Gastrocnemius medialis (tissue), 4 donors: ENCODE measurements around the gene DNAJC18. TPM values are rescaled to one million over a fixed set of nuclear protein-coding genes. Genes with fewer than 3 reads are reported as not detected.

ENCODE experiments used
- ATAC-seq, 2 donors: fragments of 150-250 bp; one replicate each; pipeline ENCODE4 v1.9.1; 2016
- DNase-seq, 2 donors: peaks; one replicate each; pipeline ENCODE4 v3.0.0-alpha.2; 2019
- H3K27ac ChIP-seq, 4 donors: fragments of 200-600 bp; sonication (generic); 1 replicate in 1 of 4; 2 replicates in 3 of 4; pipeline ENCODE4 v1.5.1; 2016 to 2018; ENCODE audit warnings: mild to moderate bottlenecking in 2 of 4, moderate library complexity in 1 of 4
- H3K27me3 ChIP-seq, 3 donors: fragments of 200-600 bp; sonication (generic) in 2 of 3; 1 replicate in 1 of 3; 2 replicates in 2 of 3; pipeline versions ENCODE4 v1.5.1 to v1.6.0; 2016 to 2019; ENCODE audit warnings: mild to moderate bottlenecking in 1 of 3, moderate library complexity in 1 of 3
- H3K36me3 ChIP-seq, 2 donors: fragments of 200-600 bp; sonication (generic) in 1 of 2; one replicate each; pipeline ENCODE4 v1.5.1; 2017 to 2018
- H3K4me1 ChIP-seq, 2 donors: fragments of 200-600 bp; sonication (generic) in 1 of 2; one replicate each; pipeline ENCODE4 v1.5.1; 2016 to 2017; ENCODE audit warnings: mild to moderate bottlenecking in 2 of 2
- H3K4me3 ChIP-seq, 4 donors: fragments of 200-600 bp; sonication (generic) in 3 of 4; 1 replicate in 1 of 4; 2 replicates in 3 of 4; pipeline ENCODE4 v1.5.1; 2016 to 2019; ENCODE audit warnings: mild to moderate bottlenecking in 2 of 4
- H3K9me3 ChIP-seq, 3 donors: fragments of 200-600 bp; sonication (generic) in 2 of 3; 1 replicate in 1 of 3; 2 replicates in 2 of 3; pipeline ENCODE4 v1.5.1; 2016 to 2019
- CTCF ChIP-seq, 5 experiments: fragments of 450-650 bp in 3 of 5; fragments of 200-600 bp in 2 of 5; sonication (generic) in 2 of 5; IDR thresholded peaks in 4 of 5; conservative IDR thresholded peaks in 1 of 5; 1 replicate in 4 of 5; 2 replicates in 1 of 5; pipeline ENCODE4 v1.5.1; 2016 to 2019; ENCODE audit warnings: antibody characterized with exemption in 5 of 5, mild to moderate bottlenecking in 3 of 5, moderate library complexity in 3 of 5
- POLR2A ChIP-seq, 2 donors: fragments of 450-650 bp; IDR thresholded peaks; one replicate each; pipeline ENCODE4 v1.6.1; 2017; ENCODE audit warnings: antibody characterized with exemption in 2 of 2, mild to moderate bottlenecking in 2 of 2, moderate library complexity in 2 of 2
- in situ Hi-C, 4 donors: fragments of 200-750 bp; cut with MboI; loops; one replicate each; pipeline versions ENCODE4 v1.15.0 to v1.8.0; 2017; ENCODE audit warnings: low sequenced_read_pairs in 4 of 4
- intact Hi-C: fragments of 100-400 bp; cut with DNase I; formaldehyde crosslinking; loops from one replicate; pipeline ENCODE4 v1.15.1; 2023; ENCODE audit warnings: low total_unique reads
- total RNA-seq, 4 donors: library from RNA; depleted of rRNA; stranded (reverse); fragments of >200 nt; gene quantifications; one replicate each; pipeline versions ENCODE4 v1.1.0 to v1.2.3, GENCODE V29; 2016

Gene DNAJC18
- total RNA-seq, 4 donors from 2014 or later: 5.1 to 21.7 (median 13.3) TPM

- Histone ChIP-seq H3K4me1 (peaks cover 37 to 44% of the 10 kb centered on the region in 2 donors), H3K36me3 (no peaks in the 10 kb centered on the region), H3K9me3 (no peaks in the 10 kb centered on the region), H3K4me3 (peak overlapping the region; percentile 67 to 84 (median 72)), H3K27me3 (no peaks in the 10 kb centered on the region), H3K27ac (peak overlapping the region; percentile 99 to 100 (median 100))
- TF ChIP-seq CTCF (IDR thresholded peaks at IDR 0.05 in 4 of 5, conservative IDR thresholded peaks at IDR 0.05 in 1 of 5): no peak
- peak; percentile 77 to 87 for TF ChIP-seq POLR2A (IDR thresholded peaks at IDR 0.05)
- peak; percentile 64 to 65 for ATAC-seq
- intact Hi-C loops: loop anchor here (2.0 kb wide), 2 partner anchors 53 to 643 kb away; partner anchors contain the start of gene CTNNA1
- peak; percentile 83 to 93 for DNase-seq
- in situ Hi-C loops: no loop called here
Measured at GRCh38 chr5:139395844-139396640, 43.3 kb downstream of the DNAJC18 start.

GRCh38 chr5:139394654-139395566, 44.4 kb downstream of the DNAJC18 start, which contains the start of gene PROB1:
TSS of gene PROB1 (minus strand) at chr5:139395104. CDS start at chr5:139395081, 23 bp downstream.
- peak; percentile 57 to 71 for ATAC-seq
- H3K27ac ChIP-seq: peak within 1 kb of the TSS; percentile 99 to 100 (median 100)
- H3K9me3 ChIP-seq: no peaks in the 10 kb centered on the region
- in situ Hi-C loops: no loop called here
- no peaks in the 10 kb centered on the region for H3K27me3 ChIP-seq
- TF ChIP-seq CTCF (IDR thresholded peaks at IDR 0.05 in 4 of 5, conservative IDR thresholded peaks at IDR 0.05 in 1 of 5): no peak
- TF ChIP-seq POLR2A (IDR thresholded peaks at IDR 0.05): peak; percentile 89 to 90
- peak; percentile 71 to 88 for DNase-seq
- H3K4me3 ChIP-seq: peak within 1 kb of the TSS; percentile 67 to 84 (median 72)
- peaks cover 37 to 53% of the 10 kb centered on the region in 2 donors for H3K4me1 ChIP-seq
- intact Hi-C loops: loop anchor here (1.0 to 5.0 kb wide), 4 partner anchors 52 to 1773 kb away; partner anchors contain the start of gene CTNNA1
- no peaks in the 10 kb centered on the region for H3K36me3 ChIP-seq

GRCh38 chr5:139394123-139394653, 45.1 kb downstream of the DNAJC18 start:
- Histone ChIP-seq H3K27ac (peak overlapping the region; percentile 99 to 100 (median 100)), H3K4me1 (peaks cover 37 to 59% of the 10 kb centered on the region in 2 donors), H3K9me3 (no peaks in the 10 kb centered on the region), H3K36me3 (no peaks in the 10 kb centered on the region), H3K27me3 (no peaks in the 10 kb centered on the region), H3K4me3 (peak overlapping the region; percentile 67 to 84 (median 72))
- ATAC-seq (peak; percentile 27 to 40), DNase-seq (peak; percentile 64 to 86)
- in situ Hi-C loops: no loop called here
- TF ChIP-seq CTCF (IDR thresholded peaks at IDR 0.05 in 4 of 5, conservative IDR thresholded peaks at IDR 0.05 in 1 of 5) (peak; percentile 39 to 82 (median 60)), POLR2A (IDR thresholded peaks at IDR 0.05) (no peak)
- intact Hi-C loops: loop anchor here (1.0 to 5.0 kb wide), 4 partner anchors 51 to 1772 kb away; partner anchors contain the start of gene CTNNA1

GRCh38 chr5:139393497-139394122, 45.7 kb downstream of the DNAJC18 start:
- H3K27ac ChIP-seq: peak overlapping the region; percentile 99 to 100 (median 100)
- DNase-seq: no peak
- peak overlapping the region; percentile 67 to 84 (median 72) for H3K4me3 ChIP-seq
- H3K9me3 ChIP-seq: no peaks in the 10 kb centered on the region
- TF ChIP-seq CTCF (IDR thresholded peaks at IDR 0.05 in 4 of 5, conservative IDR thresholded peaks at IDR 0.05 in 1 of 5) (no peak), POLR2A (IDR thresholded peaks at IDR 0.05) (no peak)
- no peaks in the 10 kb centered on the region for H3K36me3 ChIP-seq
- no peak for ATAC-seq
- in situ Hi-C loops: no loop called here
- H3K4me1 ChIP-seq: peaks cover 37 to 59% of the 10 kb centered on the region in 2 donors
- no peaks in the 10 kb centered on the region for H3K27me3 ChIP-seq
- intact Hi-C loops: loop anchor here (1.0 to 5.0 kb wide), 4 partner anchors 51 to 1771 kb away; partner anchors contain the start of gene CTNNA1
